HG03439 (cell line): Measurements from ENCODE around the gene CBARP.

ENCODE experiments used
- ATAC-seq: cut with Tn5 transposase; IDR thresholded peaks from one replicate; pipeline ENCODE4 v1.9.1; 2021; ENCODE audit warnings: mild to moderate bottlenecking, moderate library complexity; ENCODE audit not compliant: unreplicated experiment

The CBARP gene

GRCh38 chr19:1241417-1242095 is 3.8 kb upstream of the CBARP start, which contains the start of gene ATP5F1D:
ATP5F1D (plus strand) TSS chr19:1241751; CDS start chr19:1241851, 100 bp downstream.
- peak; percentile 48 for ATAC-seq

- no peak for ATAC-seq
Measured at GRCh38 chr19:1240925-1241324, 3.1 kb upstream of the CBARP start.

GRCh38 chr19:1239796-1240737 is 2.3 kb upstream of the CBARP start:
- peak; percentile 35 for ATAC-seq

GRCh38 chr19:1239420-1239795 is 1.6 kb upstream of the CBARP start:
- no peak for ATAC-seq

DNA sequence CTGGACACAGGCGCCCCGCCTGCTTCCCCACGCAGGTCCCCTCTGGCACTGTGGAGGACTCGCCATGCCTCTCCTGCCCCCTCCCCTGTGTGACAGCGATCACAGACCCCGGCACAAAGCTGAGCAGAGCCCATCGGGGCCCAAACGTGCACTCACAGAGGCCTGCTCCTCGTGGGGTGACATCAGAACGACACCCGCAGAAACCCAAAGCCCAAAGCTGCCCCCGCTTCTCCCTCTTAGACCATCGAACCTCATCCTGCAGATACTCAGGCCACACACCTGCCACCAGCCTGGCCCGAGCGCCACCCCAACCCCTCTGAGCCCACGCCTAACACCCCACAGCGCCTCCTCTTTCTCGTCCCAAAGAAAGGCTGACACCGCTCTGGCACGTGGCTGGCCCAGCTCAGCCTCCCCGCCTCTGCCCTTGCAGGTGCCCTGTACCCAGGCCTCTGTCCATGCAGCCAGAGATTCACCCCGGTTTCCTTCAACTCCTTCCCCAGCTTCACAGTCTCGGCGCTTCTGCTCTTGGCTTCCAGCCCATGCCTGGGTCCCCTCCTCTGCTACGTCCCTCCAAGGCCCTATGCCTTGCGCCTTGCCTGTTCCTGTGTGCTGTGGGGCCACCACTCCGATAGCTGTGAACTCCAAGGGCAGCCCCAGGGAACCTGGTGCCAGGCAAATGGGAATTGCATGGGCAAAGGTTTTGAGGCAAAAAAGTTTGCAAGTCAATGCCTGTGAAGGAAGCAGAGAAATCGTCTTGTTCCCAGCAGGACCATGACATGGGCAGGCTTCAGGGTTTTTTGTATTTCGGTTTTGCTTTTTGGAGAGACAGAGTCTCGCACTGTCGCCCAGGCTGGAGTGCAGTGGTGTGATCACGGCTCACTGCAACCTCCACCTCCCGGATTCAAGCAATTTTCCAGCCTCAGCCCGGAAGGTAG is 831 bp upstream of the CBARP start:
- ATAC-seq = no peak

- no peak for ATAC-seq
Measured at GRCh38 chr19:1237027-1237659, 662 bp downstream of the CBARP start.

DNA sequence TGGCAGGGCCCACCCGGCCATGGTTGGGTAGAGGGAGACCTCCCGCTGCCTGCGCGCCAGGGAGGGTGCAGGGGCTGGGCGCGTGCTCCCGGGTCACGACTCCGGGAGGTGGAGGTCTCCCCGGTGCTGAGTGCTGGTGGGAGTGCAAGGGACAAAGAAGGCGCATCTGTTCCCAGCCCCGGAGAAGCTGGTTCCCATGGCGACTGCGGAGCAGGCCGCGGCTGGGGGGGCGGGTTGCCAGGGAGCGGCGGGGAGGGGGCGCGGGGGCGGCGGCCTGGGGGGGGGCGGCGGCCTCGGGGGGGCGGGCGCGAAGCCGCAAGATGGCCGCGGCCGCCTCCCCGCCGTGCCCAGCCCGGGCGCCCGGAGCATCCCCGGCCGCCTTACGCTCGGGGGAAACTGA is 1.2 kb downstream of the CBARP start:
- ATAC-seq = no peak

DNA sequence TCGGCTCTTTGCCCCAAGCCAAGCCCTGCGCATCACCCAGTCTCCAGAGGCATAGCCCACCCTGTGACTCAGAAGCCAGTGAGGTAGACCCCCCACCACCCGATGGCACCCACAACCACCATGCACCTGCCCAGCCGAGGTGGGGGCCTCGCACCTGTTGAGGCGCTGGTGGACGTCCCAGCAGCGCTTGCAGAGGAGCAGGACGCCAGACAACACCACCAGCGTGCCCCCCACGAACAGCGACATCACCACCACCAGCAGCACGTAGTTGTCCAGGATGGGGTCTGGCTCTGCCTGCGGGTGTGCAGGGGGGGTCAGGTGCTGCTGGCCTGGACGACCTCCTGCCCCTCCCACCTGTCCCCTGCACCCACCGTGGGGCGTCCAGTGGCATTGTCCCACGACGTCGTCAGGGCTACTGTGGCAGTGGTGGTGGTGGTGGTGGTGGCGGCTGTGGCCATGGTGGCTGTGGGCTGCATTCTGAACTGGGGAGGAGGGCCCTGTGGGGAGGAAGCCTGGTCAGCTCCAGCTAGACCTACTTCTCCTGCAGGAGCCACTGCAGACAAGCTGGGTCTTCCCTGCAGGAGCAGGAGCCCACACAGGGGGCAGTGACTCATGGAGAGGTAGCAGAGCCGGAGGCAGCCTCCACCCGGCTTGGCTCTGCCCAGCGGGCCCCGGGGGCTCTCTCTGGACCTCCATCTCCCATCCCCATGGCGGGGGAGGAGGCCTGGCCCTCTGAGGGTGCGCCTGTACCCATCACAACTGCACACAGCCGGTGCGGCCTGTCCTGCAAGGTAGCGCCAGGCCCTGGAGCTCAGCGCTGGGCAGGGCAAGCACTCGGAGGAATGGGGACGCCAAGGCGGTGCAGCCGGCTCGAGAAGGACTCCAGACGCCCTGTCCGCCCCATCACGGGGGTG is 1.9 kb downstream of the CBARP start:
- ATAC-seq = no peak

- no peak for ATAC-seq
Measured at GRCh38 chr19:1234955-1235380, 2.8 kb downstream of the CBARP start.

GRCh38 chr19:1234051-1234954 is 3.5 kb downstream of the CBARP start:
- ATAC-seq = no peak

- ATAC-seq = no peak
Measured at GRCh38 chr19:1233115-1233667, 4.6 kb downstream of the CBARP start.

GRCh38 chr19:1232652-1233072 is 5.1 kb downstream of the CBARP start:
- ATAC-seq = no peak

DNA sequence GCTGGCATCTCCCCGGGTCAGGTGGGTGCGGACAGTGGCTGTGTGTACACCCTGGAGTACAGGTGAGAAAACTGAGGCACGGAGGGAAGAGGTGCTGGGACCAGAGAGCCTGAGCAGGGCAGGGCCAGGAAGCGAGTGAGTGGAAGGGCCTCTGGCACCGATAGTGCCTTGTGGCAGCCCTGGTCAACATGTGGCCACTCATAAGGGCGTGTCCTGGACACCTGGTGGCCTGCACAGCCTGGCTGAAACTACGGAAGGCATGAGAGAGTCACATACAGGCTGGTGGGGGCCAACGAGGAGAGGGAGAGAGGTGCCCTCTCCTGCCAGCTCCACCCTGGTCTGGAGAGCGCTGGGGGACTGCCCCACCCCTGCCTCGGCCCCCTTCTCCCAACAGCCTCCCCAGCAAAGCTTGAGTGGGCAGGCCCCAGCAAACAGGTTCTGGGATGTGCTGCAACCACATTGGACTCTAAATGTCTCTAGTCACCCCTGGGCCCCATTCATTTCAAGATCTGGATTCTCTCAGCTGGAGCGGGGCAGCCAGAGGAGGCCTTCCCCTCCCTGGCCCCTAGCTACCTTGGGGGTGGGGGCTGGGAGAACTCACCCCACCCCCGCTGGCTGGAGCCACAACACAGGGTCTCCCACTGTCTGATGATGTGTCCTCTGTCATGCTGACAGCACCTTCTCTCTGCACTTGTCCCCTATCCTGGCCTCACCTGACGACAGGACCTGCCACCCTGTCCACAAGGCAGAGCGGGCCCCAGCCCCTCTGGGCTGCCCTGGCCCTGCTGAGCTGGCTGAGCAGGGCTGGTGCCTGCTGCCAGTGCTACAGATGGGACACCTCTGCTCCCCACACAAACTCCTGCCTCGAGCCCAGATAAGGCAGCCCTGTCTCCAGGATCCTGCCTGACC is 5.8 kb downstream of the CBARP start:
- ATAC-seq = no peak

GRCh38 chr19:1230783-1231489 is 6.9 kb downstream of the CBARP start:
- no peak for ATAC-seq

DNA sequence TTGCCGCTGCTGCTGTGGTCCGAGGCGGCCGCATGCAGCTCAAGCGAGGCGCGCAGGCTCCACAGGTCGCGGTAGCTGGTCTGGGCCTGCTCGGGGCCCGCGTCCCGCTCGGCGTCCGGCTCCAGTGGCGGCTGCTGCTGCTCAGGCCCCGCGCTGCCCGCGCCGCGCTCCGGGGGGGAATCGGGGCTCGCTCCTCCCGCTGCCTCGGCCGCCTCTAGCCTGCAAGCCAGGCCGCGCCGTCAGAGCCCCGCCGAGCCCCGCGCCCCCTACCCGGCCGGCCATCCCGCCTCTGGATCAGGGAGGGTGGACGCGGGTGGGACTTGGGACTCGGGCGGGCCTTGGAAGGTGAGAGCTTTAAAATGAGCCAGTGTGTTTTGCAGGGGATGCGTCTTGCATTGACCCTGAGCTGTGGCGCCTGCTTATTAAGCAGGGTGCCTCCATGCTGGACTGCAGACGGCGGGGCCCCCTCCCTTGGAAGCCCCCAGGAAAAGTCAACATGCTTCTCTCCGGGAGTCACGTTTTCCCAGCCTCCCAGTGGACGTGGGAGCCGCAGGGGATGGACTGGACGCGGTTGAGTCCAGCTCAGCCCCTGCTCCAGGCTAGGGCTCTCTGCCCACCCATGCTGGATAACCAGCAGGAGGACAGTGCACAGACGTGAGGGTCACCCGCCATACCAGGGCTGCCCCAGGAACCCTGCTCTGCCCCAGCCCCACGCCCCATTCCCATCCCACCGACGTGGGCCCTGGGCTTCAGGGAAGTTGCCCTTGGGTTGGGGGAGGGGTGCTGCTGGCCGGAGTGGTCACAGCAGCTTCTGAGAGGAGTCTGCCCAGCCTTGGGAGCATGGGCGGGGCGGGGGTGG is 7.7 kb downstream of the CBARP start:
- ATAC-seq = no peak
